Measurements from ENCODE around the gene MRGPRD.

Gene MRGPRD

DNA sequence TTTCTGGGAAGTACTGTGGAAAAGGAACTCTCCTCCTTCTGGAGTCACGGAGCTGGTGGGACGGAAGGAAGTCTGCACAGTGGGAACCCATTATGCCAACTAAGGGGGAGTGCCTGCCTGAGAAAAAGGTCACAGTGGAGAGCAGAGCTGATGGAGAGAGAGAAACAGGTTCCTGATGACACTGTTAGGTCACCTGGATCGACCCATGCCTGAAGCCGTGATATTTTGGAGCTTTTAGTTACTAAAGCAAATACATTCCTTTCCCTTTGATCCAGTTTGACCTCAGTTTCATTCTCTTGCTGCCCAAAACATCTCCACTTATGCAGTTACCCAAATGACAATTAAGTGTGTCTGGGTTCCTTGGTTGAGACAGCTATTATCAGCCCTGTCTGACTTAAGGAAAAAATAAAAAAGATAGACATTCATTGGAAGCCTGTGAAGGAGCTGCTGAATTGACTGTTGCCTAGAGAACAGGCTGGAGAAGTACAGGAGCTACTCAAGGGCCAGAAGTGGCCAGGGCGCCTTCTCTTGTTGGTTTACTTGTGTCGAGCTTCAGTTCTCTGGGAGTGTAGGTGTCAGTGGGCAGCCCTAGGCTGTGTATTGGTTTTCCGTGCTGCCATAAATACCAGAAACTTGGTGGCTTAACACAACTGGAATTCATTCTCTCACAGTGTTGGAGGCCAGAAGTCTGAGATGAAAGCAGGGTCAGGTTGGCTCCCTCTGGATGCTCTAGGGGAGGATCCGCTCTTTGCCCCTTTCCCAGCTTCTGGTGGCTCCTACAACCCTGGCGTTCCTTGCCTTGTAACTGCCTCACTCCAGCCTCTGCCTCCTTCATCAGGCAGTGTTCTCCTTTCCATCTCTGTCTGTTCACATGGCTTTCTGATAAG lies 13.6 kb downstream of the MRGPRD start:
- no peak for DNase-seq

- peak; percentile 32 for DNase-seq
Observed at GRCh38 chr11:68965901-68966853, 14.6 kb downstream of the MRGPRD start.

DNA sequence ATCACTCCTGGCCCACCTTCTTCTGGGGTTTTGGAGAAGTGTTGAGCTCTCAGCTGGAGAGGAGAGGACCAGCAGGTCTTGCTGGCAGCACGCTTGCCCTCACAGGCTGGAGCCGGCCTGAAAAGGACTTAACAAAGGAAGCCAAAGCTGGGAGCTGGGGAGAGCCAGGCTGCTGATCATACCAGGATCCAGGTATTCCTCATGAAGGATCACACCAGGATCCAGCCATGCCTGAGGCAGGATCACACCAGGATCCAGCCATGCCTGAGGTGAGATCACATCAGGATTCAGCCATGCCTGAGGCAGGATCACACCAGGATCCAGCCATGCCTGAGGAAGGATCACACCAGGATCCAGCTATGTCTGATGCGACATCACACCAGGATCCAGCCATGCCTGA lies 17.0 kb downstream of the MRGPRD start:
- no peak for DNase-seq

DNA sequence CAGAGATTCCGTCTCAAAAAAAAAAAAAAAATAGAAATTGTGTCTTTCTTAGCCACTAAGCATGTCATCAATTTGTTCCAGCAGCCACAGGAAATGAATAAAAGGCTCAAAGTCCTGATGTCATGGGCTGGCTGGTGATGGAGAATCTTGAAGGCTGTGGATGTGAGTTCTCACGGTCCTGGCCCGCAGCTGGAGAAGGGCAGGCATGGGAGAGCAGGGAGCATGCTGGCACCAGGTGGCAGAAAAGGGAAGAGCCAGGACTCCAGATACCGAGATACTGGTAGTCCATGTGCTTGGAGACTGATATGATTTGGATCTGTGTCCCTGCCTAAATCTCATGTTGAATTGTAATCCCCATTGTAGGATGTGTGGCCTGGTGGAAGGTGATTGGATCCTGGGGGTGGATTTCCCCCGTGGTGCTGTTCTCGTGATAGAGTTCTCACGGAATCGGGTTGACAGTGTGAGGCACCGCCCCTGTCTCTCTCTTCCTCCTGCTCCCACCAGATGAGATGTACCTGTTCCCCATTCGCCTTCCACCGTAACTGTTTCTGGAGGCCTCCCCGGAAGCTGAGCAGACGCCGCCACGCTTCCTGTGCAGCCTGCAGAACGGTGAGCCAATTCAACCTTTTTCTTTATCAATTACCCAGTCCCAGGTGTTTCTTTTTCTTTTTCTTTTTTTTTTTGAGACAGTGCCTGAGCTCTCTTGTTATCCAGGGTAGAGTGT lies 18.1 kb downstream of the MRGPRD start:
- peak; percentile 59 for DNase-seq

DNA sequence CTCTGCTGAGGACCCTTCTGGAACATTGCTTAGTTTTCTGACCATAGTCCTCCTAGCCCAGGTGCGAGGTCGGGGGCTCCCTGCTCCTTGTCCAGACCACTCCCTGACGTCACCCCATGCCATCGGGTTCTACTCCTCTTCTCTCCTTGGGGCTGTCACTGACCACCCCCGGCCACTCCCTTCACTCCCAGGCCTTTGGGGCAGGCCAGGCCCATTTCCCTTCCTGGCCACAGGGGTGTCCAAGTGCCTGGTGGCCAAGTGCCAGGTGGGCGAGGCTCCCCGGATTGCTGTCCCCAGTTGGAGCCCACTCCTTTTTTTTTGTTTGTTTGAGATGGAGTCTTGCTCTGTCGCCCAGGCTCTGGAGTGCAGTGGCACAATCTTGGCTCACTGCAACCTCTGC lies 19.5 kb downstream of the MRGPRD start:
- no peak for DNase-seq

DNA sequence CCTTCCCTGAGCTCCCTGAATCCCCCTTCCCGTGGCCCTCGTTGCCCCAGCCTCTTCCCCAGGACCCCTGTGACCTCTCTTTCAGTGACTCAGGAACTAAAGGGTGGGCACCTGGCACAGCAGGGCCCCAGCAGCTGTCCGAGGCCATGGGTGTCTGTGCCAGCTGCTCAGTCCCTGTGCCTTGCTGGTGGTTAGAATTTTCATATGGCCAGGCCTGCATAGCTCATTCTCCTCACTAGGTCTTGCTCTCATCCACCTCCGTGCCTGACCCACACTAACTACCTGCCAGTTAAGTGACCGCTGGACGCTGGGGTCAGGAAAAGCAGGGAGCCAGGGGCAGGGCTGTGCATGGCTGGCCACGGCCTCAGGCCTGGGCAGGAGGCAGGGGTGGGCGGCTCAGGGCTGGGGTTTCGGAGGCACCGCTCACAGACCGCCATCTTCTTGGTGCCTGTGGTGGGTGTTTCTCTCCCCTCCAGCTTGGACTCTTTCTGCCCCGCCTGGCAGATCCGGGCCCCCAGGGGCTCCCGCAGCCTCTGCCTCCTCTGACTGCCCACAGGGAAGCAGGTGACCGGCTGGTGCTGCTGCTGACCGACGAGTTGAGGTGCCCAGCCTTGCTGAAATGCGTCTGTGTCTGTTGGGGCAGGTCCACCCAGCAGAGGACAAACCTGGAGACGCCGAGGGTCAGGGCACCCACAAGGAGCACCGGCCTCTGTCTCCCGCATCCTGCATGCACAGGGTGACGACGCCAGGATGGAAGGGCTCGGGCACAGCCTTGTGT lies 20.3 kb downstream of the MRGPRD start:
- no peak for DNase-seq

DNA sequence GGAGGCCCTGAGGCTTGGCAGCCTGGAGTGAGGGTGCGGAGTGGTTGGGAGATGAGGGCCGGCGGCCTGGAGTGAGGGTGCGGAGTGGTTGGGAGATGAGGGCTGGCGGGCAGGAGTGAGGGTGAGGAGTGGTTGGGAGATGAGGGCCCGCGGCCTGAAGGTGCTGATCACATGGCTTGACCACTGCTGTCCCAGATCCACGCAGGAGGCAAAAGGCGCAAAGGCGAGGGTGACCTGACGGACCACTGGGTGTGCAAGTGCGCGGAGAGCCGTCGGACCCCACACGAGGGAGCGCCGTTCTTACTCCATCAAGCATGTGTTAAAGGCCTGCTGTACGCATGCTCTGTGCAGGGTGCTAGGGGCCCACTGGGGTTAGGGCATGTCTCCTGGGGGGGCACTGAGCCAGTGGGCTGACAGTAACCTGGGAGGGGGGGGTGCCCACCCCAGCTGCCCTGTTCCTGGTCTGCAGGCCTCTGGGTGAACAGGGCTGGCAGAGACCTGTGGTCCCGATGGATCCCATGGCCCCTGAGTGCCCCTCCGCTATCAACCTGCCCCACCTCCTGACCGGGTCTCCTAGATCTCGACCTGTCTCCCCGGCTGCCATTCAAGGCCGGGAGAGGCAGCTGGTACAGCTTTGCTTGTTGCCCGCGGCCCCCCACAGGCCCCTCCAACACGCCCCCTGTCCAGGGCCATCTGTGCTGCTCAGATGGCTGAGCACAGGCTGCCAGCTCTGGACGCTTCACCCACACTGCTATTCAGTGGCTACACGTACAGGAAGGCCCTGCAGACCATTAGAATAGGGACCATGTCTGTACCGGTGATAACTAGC lies 21.1 kb downstream of the MRGPRD start:
- DNase-seq = no peak

GRCh38 chr11:68958211-68958610 lies 22.6 kb downstream of the MRGPRD start:
- DNase-seq = no peak

DNA sequence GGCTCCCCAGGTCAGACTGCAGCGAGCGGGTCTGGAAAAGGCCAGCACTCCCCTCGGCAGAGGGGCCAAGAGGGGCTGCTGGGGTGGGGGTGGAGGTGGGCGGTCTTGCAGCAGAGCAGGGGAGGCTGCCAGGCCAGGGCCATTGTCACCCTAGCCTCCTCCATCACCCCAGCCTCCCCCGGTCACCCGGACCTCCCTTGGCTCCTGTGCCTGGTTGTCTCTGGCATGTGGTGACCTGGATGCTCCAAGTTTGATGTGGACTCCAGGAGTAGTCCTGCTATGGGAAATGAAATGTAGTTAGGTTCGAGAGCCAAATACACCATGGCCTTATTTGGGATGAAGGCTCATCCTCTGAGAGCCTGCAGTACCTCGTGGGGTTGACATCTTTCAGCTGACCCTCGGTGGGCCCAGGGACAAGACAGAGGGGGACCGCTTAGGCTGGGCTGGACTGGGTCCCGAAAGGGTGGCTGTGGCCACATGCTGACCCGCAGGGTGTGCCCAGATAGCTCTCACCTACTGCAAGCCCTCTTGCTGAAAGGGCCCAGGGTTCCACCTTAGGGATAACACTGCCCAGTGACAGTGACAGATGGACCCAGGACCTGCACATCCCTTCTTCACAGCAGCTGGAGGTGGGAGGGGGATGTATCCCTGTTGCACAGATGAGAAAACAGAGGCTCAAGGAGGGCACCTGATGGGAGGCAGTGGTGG lies 24.1 kb downstream of the MRGPRD start:
- no peak for DNase-seq

DNA sequence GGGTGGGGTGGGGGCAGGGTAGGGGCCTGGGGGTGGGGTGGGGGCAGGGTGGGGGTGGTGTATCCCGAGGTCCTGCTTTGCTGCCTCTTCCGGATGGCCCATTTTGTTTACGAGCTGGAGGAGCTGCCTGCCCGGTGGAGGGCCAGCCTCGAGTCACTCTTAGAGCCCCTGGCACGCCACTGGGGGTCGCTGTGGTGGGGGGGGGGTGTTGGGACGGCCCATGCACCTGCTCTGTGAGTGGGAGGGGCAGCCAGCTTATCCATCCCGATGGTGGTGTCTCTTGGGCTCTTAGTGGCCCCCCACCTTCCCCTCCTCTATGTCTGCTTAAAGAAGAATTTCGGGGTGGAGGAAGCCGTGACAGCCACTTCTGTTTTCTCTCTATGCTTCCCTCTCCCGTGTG lies 24.6 kb downstream of the MRGPRD start:
- DNase-seq = peak; percentile 33

GRCh38 chr11:68955607-68955958 lies 25.2 kb downstream of the MRGPRD start:
- no peak for DNase-seq

GRCh38 chr11:68954836-68955606 lies 25.8 kb downstream of the MRGPRD start:
- no peak for DNase-seq

DNA sequence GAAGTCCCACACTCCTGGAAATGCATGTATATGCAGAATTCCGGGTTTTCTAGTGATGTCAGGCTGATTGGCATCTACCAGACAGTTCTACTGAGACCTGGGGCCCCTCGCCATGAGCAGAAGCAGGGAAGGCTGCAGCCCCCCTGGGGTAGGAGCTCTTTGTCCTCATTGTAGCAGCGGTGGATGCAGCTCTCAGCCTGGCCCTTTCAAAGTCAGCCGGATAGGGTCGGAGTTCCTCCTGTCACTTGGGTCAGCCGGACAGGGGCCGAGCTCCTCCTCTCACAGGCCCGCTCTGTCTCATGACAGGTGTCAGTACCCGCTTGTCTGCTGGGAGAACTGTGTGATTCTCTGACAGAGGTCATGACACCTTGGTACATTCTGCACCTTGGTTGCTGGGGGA lies 30.0 kb downstream of the MRGPRD start:
- no peak for DNase-seq

DNA sequence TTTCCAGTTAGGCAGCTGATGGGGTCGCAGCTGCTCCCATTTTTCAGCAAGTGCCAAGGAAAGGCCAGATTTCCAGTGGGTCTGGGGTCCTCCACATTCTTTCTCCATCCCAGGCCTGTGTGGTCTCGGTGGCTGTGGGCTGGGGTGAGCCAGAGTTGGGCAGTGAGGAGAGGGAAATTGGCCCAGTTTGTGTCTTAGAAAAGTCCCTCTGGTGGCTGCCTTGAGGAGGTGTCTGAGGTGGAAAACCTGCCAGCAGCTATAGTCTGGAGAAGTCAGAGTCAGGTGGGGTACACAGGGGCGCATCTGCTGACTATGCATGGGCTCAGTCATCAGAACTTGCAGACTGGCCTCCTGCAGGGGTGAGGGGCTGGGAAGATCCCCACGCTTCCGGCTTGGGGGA lies 30.5 kb downstream of the MRGPRD start:
- DNase-seq = no peak

- no peak for DNase-seq
Observed at GRCh38 chr11:68948935-68949334, 31.9 kb downstream of the MRGPRD start.

GRCh38 chr11:68948496-68948895 lies 32.3 kb downstream of the MRGPRD start:
- DNase-seq = no peak

GRCh38 chr11:68947151-68947550 lies 33.6 kb downstream of the MRGPRD start:
- DNase-seq = no peak

DNA sequence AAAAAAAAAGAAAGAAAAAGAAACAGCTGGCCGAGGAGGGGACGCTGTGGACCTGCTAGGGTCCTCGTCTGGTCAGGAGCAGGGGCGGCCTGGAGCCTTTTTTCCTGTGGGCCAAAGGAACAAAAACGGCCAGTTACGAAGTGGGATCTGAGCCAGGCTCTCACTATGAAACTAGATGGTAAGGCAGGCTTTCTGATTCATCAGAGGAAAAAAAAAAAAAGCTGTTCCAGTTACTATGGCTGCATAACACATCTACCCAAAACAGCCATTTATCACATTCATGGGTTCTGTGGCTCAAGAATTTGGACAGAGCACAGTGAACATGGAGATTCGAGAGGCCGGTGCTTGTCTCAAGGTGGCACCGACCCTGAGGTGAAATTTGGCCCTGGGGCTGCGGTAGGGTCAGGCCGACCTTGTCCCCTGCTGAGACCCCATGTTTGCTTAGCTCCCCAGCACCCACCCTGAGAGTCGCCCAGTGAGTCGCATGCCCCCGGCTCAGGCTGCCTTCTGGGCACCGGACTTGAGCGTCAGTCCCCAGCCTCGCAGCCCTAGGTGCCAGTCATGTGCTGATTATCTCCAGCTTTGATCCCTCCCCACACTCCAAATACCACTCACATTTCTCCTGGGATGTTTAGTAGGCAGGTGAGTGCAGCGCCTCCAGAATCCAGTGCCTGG lies 34.2 kb downstream of the MRGPRD start:
- no peak for DNase-seq

DNA sequence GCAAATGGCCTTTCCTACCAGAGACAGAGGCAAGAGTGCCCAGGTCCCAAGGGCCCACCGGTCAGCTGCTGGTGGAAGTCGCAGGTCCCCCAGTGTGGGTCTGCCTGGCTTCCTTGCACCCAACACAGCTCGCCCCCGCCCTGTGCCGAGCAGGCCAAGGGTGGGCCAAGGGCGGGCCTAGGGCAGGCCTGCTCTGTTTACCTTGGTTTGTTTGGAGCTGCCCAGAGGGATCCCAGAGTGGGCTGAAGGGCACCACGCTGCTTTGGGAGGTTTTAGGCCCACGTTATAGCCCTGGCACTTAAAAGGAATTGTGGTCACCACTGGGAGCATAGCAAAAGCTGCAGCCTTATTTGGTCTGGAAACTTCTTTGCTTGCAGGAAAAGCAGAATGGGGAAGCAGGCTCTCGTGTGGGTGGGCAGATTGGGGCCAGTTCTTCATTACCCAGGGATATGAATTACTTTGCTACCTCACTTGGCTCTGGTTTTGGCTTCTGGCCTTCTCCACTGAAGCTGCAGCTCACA lies 38.0 kb downstream of the MRGPRD start:
- DNase-seq = no peak

All from CD4-positive, alpha-beta T cell treated with Interleukin-17A for 1 hour (primary cell).